NOMO-1 (cell line): ENCODE results near the gene USP32.
"Not testable (repeated sequence)": the region's sequence is repeated elsewhere in the genome, so short reads cannot be mapped to it uniquely, and the experiment has no call there.

Experiments
- DNase-seq, 2 experiments: peaks; one replicate each; lab custom pipeline; 2025; ENCODE audit not compliant: unreplicated experiment in 2 of 2; lab: John Stamatoyannopoulos, UW

Gene USP32

DNA sequence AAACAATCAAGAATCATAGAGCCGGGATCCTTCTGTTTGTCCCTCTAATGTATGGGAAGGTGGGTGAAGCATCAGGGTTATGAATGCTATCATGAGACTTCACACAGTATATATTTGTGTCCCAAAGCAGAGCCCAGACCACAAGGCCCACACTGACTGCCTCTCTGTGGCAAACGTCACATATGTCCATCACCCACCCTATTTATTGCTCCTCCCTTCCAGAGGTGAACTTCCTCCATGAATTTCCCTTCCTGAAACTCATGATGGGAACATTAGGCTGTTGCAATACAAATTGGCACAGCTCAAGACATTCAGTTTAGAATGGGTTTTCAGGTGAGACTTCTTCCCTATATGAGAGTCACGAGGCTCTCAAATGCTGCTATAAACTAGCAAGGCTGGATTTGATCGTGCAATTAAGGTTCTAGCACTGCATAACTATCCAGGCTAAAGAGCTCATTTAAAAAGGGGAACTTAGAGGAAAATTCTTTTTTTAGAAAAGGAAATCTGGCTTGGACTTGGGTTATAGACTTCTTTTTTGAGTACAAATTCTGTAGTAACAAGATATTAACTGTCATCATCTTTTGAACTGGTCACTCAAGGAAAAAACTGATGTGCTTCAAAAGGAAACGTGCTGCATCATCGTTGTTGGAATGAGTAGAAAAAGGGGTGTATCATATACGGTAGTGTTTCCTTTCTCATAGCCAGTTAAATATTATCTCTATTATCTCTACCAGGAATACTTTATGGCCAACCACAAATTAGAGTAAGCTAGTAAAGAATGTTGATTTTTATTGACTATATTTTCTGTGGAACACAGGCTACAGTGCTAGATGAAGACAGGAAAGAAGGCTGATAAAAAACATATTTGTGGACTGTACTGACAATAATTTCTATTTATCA is 204.8 kb downstream of the USP32 start:
- DNase-seq: not testable (repeated sequence)

GRCh38 chr17:60186372-60186771 is 205.6 kb downstream of the USP32 start:
- DNase-seq: not testable (repeated sequence)

- DNase-seq: not testable (repeated sequence)
Observed at GRCh38 chr17:60180380-60180779, 211.6 kb downstream of the USP32 start.

- DNase-seq: not testable (repeated sequence)
Observed at GRCh38 chr17:60178180-60178579, 213.8 kb downstream of the USP32 start.

GRCh38 chr17:60176763-60177162 is 215.2 kb downstream of the USP32 start:
- not testable (repeated sequence) for DNase-seq

DNA sequence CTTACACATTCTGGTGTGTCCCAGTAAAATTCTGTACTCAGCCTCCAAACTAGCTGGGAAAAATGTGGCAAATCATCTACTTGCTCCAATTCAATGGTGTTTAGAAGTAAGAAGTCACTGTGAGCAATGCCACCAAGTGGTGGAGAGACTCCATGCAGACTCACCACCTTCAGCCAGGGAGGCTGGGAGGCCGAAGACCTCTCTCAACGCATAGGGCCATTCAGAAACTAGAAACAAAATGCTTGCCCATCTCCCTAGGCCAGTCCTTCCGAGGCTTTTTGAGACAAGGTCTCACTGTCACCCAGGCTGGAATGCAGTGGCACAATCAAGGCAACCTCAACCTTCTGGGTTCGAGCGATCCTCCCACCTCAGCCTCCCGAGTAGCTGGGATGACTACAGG is 217.2 kb downstream of the USP32 start:
- not testable (repeated sequence) for DNase-seq

DNA sequence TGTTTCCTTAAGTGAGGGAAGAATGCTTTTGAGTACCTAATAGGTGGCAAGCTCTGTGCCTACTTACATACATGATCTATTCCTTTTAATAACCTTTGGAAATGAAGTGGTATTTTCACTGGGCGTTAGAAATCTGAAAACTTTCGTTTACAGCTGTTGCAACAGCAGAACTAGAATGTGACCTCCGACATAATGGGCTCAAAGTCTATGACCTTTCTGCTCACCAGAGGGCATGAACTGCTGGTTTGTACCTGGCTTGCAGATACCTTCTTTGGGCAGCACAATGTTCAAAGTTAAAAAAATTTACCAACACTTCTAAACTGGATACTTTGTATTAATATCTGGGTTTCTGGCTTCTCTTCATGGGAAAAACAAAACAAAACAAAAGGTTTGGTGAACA is 217.9 kb downstream of the USP32 start:
- no peak for DNase-seq

- no peak for DNase-seq
Observed at GRCh38 chr17:60173304-60173819, 218.6 kb downstream of the USP32 start.

DNA sequence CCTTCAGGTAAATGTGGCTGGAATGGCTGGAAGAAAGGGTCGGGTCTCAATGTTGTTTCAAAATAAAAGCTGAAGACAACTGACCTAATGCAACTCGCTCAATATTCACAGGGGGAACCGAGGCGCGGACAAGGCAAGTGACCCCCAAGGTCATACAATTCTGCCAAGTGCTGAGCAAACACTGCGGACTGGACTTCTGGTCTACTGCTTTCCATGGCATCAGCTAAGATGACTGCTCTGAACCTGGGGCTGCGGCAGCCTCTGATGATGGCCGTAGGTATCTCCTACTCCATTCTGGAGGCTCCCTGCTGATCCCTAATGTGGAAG is 220.2 kb downstream of the USP32 start:
- DNase-seq: no peak

DNA sequence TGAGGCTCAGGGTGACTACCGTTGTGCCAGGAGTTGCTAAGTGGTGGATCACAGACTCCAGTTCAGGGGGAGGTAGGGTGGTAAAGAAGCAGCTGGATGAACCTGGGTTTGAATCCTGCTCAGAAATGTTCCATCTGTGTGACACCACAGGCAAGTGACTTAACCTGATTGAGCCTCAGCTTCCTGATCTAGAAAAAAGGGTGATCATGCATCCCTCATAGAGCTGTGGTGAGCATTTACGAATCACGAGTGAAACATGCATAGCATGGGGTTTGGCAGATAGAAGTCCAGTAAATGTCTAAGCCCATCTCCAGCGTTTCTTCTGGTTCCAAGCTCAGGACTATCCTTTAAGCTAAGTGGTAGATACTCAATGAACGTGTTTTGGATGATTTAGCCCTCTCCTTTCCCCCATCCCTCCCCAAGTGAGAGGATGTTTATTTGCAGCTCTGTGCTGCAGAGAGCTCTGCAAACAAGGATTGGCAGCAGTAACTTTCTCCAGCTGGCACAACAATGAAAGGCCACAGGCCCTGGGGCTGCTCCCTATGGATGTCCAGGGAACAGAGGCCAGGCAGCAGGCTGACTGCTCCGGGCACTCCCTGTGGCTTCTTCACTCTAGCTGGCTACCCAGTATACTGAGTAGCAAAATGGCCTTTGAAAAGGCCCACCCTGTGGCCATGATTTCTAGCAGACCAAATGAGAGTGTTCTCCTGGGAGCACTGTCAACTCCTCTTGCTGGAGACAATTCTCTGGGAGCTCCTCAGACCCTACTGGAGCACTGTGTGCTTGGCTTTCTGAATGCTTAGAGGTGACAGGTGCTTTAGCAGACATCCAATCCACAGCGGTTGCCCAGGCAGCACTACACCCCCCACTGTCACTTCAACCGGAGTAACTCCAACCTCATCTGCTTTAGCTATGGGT is 220.8 kb downstream of the USP32 start:
- DNase-seq: no peak

DNA sequence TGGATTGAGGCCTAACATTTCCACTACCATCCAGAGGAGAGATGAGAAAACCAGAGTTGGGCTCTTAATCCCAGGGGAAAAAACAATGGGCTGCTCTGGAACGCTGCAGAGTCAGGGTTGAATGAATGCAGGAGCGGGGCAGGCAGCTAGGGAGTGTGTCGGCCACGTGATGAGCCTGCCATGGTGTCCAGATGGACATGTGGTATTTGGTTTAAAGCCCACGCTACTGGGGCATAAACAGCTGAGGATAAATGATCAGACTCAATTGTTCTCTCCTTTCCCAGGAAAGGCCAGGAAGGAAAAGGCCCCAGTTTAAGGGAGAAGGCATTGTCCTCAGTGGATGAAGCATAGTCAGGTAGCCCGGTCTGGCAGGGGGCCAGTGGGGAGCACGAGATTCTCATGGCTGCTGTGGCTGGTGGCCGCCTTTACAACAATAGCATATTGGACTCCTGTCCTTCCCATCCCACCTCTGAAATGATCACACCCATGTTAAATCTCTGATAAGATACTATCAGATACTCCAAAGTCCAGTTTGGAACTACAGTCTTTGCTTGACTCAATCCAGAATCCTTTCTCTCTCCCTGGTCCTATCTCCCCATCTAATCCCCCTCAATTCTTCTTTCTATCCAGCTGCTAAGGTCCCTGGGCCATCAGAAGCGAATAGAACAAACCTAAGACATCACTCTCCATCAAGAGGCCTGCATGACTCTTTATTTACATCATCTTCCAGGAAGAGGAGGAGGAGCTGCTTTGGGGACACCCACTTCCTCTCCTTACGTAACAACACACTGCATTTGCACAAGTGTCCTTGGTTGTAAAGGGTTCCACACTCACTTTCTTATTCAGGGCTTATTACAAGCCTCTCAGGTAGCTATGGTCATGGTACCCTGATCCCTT is 221.8 kb downstream of the USP32 start:
- DNase-seq: peak; percentile 62 to 80

DNA sequence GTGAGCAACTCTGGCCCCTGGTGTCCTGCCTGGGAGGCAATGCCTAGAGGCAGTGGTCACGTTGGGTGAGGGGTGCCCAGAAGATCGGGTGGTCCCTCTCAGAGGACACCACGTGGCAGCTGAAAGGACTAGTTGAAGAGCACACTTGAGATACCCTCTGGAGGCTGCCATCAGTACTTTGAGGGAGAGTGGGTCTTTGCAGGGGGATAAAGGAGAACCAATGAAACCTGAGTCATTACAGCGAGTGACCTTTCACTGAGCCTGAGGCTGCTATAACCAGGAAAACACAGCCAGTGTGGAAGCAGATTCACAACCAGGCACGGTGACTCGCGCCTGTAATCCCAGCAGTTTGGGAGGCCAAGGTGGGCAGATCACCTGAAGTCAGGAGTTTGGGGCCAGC is 223.3 kb downstream of the USP32 start:
- no peak for DNase-seq

DNA sequence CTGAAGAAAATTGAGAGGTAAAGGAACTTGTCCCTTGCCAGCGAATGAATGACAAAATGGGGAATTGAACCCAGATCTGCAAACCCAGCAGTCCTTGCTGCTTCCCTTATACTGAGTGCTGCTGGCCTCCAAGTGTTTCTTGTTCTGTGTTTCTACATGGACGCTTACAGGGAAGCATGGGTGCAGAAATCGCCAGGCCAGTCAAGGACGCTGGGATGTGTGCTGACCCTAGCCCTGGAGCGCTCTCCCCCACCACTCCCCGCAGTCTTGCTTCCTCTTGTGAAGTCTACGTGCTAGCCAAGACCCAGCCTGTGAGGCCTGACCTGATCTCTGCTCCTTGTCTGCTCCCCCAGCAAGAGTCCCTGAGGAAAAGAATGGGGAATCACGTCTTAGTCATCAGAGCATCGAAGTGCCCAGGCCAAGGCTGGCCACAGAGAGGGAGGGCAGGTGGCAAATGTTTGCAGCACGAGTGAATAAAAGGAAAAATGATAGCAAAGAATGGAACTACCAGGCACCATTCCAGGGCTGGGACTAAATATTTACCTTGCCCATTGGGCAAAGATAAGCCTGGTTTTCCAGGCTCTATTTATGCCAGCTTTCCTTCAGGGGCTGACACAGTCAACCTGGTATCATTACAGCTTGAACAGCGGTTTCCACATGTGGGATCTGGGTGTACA is 224.7 kb downstream of the USP32 start:
- no peak for DNase-seq

DNA sequence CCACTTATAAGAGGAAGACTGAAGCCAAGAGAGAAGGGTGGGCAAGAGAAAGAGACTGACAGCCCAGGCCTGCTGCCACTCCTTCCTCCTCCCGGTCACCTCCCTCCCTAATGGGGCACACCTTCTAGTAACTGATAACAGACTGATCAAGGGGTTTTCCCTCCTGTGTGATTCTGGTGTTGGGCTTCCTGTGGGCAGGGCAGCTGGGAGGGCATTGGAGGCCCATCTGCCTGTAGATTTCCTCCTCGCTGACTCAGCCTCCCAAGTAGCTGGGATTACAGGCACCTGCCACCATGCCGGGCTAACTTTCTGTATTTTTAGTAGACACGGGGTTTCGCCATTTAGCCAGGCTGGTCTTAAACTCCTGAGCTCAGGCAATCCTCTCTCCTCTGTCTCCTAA is 226.0 kb downstream of the USP32 start:
- DNase-seq: no peak

DNA sequence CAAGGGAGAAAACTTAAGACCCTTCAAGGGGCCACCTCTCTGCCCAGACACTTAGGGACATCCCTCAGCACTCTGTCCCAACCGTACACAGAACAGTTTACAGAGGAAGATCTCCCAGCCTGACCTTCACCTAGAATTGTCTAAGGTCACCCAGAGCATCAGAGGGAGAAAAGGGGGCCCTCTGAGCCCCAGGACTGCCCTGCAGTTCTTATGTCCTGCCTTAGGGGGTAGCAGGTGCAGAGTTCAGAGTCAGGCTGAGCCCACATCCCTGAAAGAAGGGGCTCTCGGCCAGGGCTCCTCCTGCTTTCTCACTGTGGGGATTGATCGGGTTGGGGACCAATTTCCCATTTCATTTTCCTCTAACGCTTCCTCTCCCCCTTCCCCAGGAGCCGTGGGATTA is 226.7 kb downstream of the USP32 start:
- DNase-seq: no peak

- DNase-seq: no peak
Observed at GRCh38 chr17:60164697-60165096, 227.2 kb downstream of the USP32 start.

- DNase-seq: no peak
Observed at GRCh38 chr17:60164164-60164563, 227.8 kb downstream of the USP32 start.

DNA sequence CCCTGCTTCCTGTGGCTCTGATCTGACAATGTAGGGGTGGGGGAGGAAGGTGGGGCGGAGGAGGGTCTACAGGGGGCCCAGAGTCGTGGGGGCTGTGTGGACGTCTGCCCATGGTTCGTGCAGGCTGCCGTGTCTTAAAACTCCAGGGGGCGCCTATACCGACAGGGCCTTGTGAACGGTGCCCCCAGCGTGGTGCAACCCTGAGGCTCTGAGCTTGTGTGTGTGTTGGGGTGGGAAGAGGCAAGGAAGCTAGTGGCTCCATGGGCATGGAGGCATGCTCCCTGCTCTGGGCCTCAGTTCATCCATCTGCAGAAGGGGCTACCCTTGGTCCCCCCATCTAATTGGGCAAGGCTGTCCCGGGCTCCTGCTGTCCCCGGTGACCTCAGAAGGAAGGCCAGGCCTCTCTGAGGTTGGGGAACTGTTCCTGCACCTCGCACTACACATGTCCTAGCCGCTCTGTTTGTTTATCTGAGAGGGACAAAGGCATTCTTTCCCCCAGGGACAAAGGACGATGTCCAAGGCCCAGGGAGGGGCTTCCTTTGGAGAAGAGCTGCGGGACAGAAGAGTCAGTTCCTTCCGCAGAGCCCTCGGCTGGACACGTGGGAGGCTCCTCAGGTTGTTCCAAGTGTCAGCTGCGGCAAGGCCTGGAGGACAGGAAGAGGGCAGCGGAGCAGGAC is 228.7 kb downstream of the USP32 start:
- DNase-seq: no peak

DNA sequence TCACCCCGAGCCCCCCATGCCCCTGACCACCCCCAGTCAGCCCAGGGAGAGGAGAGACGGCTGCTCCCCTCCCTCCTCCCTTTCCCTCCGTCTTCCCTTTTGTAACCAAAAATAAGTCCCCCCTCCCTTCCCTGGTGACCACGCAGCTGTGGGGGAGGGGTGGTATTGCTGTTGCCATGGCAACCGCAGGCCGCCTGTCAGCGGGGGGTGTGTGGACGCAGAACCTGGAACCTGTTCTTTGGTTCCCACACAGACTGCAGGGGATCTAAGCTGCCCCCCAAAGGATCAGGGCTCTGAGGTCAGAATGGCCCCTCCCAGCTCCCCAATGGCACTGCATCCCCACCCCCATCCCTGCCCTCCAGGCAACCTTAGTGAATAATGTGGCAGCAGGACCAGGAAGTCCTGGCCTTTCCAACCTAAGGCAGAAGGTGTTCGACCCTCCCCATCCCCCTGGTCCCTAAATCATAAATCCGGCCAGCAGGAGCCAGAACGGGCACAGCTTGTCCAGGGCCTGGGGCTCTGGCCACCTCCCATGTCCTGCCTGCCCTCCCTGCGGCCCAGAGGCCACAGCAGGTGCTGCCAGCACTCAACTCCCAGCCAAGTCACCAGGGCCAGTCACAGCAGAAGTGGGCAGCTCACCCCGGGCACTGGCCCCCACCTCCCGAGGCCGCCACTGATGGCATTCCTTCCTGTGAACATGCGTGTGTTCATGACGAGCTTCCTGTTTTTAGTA is 230.2 kb downstream of the USP32 start:
- no peak for DNase-seq
